Liver (tissue), 9 donors: ENCODE measurements around the gene NFATC2. TPM values are rescaled to one million over a fixed set of nuclear protein-coding genes. Genes with fewer than 3 reads are reported as not detected.

Experiments used
- DNase-seq: peaks from one replicate; pipeline ENCODE4 v3.0.0-alpha.2; 2017; ENCODE audit warnings: low spot score
- H3K27ac ChIP-seq, 2 donors: one replicate each; pipeline ENCODE4 v1.7.0; 2013; ENCODE audit warnings: inconsistent platforms in 2 of 2, low read length in 2 of 2, control low read depth in 1 of 2, low read depth in 1 of 2, mild to moderate bottlenecking in 1 of 2
- H3K27me3 ChIP-seq, 4 donors: one replicate each; pipeline versions ENCODE4 v1.6.1 to v1.7.0; 2013; ENCODE audit warnings: low read length in 3 of 4, inconsistent platforms in 1 of 4, mild to moderate bottlenecking in 1 of 4, moderate library complexity in 1 of 4; ENCODE audit not compliant: control insufficient read depth in 4 of 4, insufficient read depth in 4 of 4
- H3K36me3 ChIP-seq, 4 donors: one replicate each; pipeline versions ENCODE4 v1.6.1 to v1.7.0; 2013; ENCODE audit warnings: low read length in 3 of 4, mild to moderate bottlenecking in 3 of 4, low read depth in 1 of 4, moderate library complexity in 1 of 4; ENCODE audit not compliant: control insufficient read depth in 4 of 4, insufficient read depth in 3 of 4
- H3K4me1 ChIP-seq, 4 donors: one replicate each; pipeline versions ENCODE4 v1.6.1 to v1.7.0; 2013; ENCODE audit warnings: low read length in 3 of 4, mild to moderate bottlenecking in 3 of 4, moderate library complexity in 1 of 4; ENCODE audit not compliant: control insufficient read depth in 4 of 4, insufficient read depth in 4 of 4
- H3K4me3 ChIP-seq, 3 donors: one replicate each; pipeline versions ENCODE4 v1.6.1 to v1.7.0; 2013; ENCODE audit warnings: low read length in 3 of 3, control low read depth in 1 of 3, low read depth in 1 of 3, mild to moderate bottlenecking in 1 of 3
- H3K9ac ChIP-seq, 2 donors: one replicate each; pipeline ENCODE4 v1.7.0; 2013; ENCODE audit warnings: low read length in 2 of 2, mild to moderate bottlenecking in 2 of 2, moderate library complexity in 2 of 2, control low read depth in 1 of 2, low read depth in 1 of 2
- H3K9me3 ChIP-seq, 4 donors: one replicate each; pipeline versions ENCODE4 v1.6.1 to v1.7.0; 2013; ENCODE audit warnings: low read length in 3 of 4; ENCODE audit not compliant: control insufficient read depth in 4 of 4
- ATF3 ChIP-seq: IDR thresholded peaks from 2 replicates; pipeline ENCODE4 v1.6.1; 2016; ENCODE audit warnings: antibody characterized with exemption
- CTCF ChIP-seq: fragments of 150-350 bp; IDR thresholded peaks from 2 replicates; pipeline ENCODE4 v1.5.1; 2017; ENCODE audit warnings: improper control_type of control experiment, low read depth, low read length; ENCODE audit not compliant: missing input control
- EGR1 ChIP-seq, 2 donors: IDR thresholded peaks; 2 replicates each; pipeline ENCODE4 v1.6.1; 2016 to 2018; ENCODE audit warnings: antibody characterized with exemption in 2 of 2, low read depth in 2 of 2
- FOXA1 ChIP-seq: IDR thresholded peaks from 2 replicates; pipeline ENCODE4 v1.6.1; 2016; ENCODE audit warnings: antibody characterized with exemption
- FOXA2 ChIP-seq: IDR thresholded peaks from 2 replicates; pipeline ENCODE4 v1.6.1; 2016; ENCODE audit warnings: antibody characterized with exemption
- GABPA ChIP-seq, 2 donors: IDR thresholded peaks in 1 of 2; conservative IDR thresholded peaks in 1 of 2; 2 replicates each; pipeline ENCODE4 v1.6.1; 2016; ENCODE audit warnings: antibody characterized with exemption in 2 of 2, mild to moderate bottlenecking in 1 of 2, moderate library complexity in 1 of 2
- HNF4A ChIP-seq, 2 donors: conservative IDR thresholded peaks; 2 replicates each; pipeline ENCODE4 v1.6.1; 2016; ENCODE audit warnings: antibody characterized with exemption in 2 of 2, mild to moderate bottlenecking in 2 of 2
- HNF4G ChIP-seq: IDR thresholded peaks from 2 replicates; pipeline ENCODE4 v1.6.1; 2016; ENCODE audit warnings: antibody characterized with exemption
- JUND ChIP-seq, 2 donors: IDR thresholded peaks; 2 replicates each; pipeline ENCODE4 v1.6.1; 2016; ENCODE audit warnings: antibody characterized with exemption in 2 of 2
- MAX ChIP-seq: IDR thresholded peaks from 2 replicates; pipeline ENCODE4 v1.6.1; 2016; ENCODE audit warnings: antibody characterized with exemption
- NR2F2 ChIP-seq: IDR thresholded peaks from 2 replicates; pipeline ENCODE4 v1.6.1; 2016; ENCODE audit warnings: antibody characterized with exemption
- RAD21 ChIP-seq, 2 donors: IDR thresholded peaks; 2 replicates each; pipeline ENCODE4 v1.6.1; 2016; ENCODE audit warnings: antibody characterized with exemption in 2 of 2, mild to moderate bottlenecking in 2 of 2
- REST ChIP-seq: IDR thresholded peaks from 2 replicates; pipeline ENCODE4 v1.6.1; 2016; ENCODE audit warnings: antibody characterized with exemption, mild to moderate bottlenecking
- RXRA ChIP-seq, 2 donors: IDR thresholded peaks; 2 replicates each; pipeline ENCODE4 v1.6.1; 2017 to 2018; ENCODE audit warnings: antibody characterized with exemption in 2 of 2, mild to moderate bottlenecking in 1 of 2
- SP1 ChIP-seq: IDR thresholded peaks from 2 replicates; pipeline ENCODE4 v1.6.1; 2018; ENCODE audit warnings: antibody characterized with exemption, mild to moderate bottlenecking
- TAF1 ChIP-seq: conservative IDR thresholded peaks from 2 replicates; pipeline ENCODE4 v1.6.1; 2016; ENCODE audit warnings: antibody characterized with exemption, mild to moderate bottlenecking
- YY1 ChIP-seq: IDR thresholded peaks from 2 replicates; pipeline ENCODE4 v1.6.1; 2016; ENCODE audit warnings: antibody characterized with exemption, mild to moderate bottlenecking
- ZBTB33 ChIP-seq: IDR thresholded peaks from 2 replicates; pipeline ENCODE4 v1.6.1; 2016; ENCODE audit warnings: antibody characterized with exemption
- WGBS: extraction: QIAGEN DNeasy Blood & Tissue Kit; methylation state at CpG from one replicate; pipeline ENCODE4 v1.1.7; 2013; 5-methylcytosine and 5-hydroxymethylcytosine counted together
- polyA plus RNA-seq, 2 donors: library from polyadenylated mRNA; stranded (reverse) in 1 of 2; unstranded in 1 of 2; fragments of 200-250 nt in 1 of 2; fragments of >200 nt in 1 of 2; fragmentation: Nextera tagmentation in 1 of 2; extraction: Ambion mirVana in 1 of 2; gene quantifications; one replicate each; pipeline versions ENCODE4 v1.2.1 to v1.2.3, GENCODE V29; 2013 to 2015
- total RNA-seq, 2 donors: library from RNA; depleted of rRNA; stranded (reverse); fragments of >200 nt; gene quantifications; one replicate each; pipeline ENCODE4 v1.2.3, GENCODE V29; 2014
- donor health status: healthy.
- donor health status: healthy.
- donor health status: healthy.
- donor health status: healthy.
- donor health status: healthy.

Gene NFATC2
- total and polyA plus RNA-seq, 4 donors = 1.2 to 6.7 (median 2.6) TPM

GRCh38 chr20:51391926-51392325 is 150.6 kb downstream of the NFATC2 start:
- Histone ChIP-seq H3K4me1 (peaks cover 6 to 31% (median 22%) of the 10 kb centered on the region in 4 donors), H3K27me3 (no peaks in the 10 kb centered on the region), H3K36me3 (peaks cover 0 to 2% (median under 1%) of the 10 kb centered on the region in 4 donors), H3K9me3 (no peaks in the 10 kb centered on the region), H3K27ac (no peak overlapping the region), H3K4me3 (no peak overlapping the region), H3K9ac (no peak overlapping the region)
- WGBS = 90% methylated on average over 1 of the region's 1 CpG
- no peak for TF ChIP-seq HNF4A (conservative IDR thresholded peaks at IDR 0.05)
- TF ChIP-seq SP1 = no peak
- no peak for TF ChIP-seq ZBTB33
- no peak for TF ChIP-seq CTCF
- TF ChIP-seq NR2F2 = no peak
- no peak for TF ChIP-seq HNF4G
- no peak for TF ChIP-seq FOXA2
- no peak for TF ChIP-seq YY1
- no peak for TF ChIP-seq ATF3
- TF ChIP-seq RAD21 (IDR thresholded peaks at IDR 0.05) = no peak
- no peak for TF ChIP-seq FOXA1
- TF ChIP-seq TAF1 = no peak
- no peak for TF ChIP-seq EGR1 (IDR thresholded peaks at IDR 0.05; ENCODE audit: low read depth in 2 of 2)
- no peak for TF ChIP-seq JUND (IDR thresholded peaks at IDR 0.05)
- TF ChIP-seq REST = no peak
- TF ChIP-seq RXRA (IDR thresholded peaks at IDR 0.05) = no peak
- TF ChIP-seq MAX = no peak
- no peak for TF ChIP-seq GABPA (IDR thresholded peaks at IDR 0.05 in 1 of 2, conservative IDR thresholded peaks at IDR 0.05 in 1 of 2)
- no peak for DNase-seq
